Astrocyte of the cerebellum (primary cell): Measurements from ENCODE around the gene KNCN.

Source experiments
- DNase-seq: peaks from one replicate; pipeline ENCODE4 v3.0.0-alpha.2; 2011; ENCODE audit warnings: low read depth
- H3K4me3 ChIP-seq: 2 replicates; pipeline ENCODE4 v1.5.1; 2011; ENCODE audit warnings: mild to moderate bottlenecking, low read depth, low read length, moderate library complexity
- CTCF ChIP-seq: IDR thresholded peaks from 2 replicates; pipeline ENCODE4 v1.5.1; 2012; ENCODE audit warnings: low read length, low read depth, moderate library complexity, mild to moderate bottlenecking; ENCODE audit errors: missing control alignments
- in situ Hi-C: cut with HindIII; loops from 2 replicates; pipeline ENCODE4 v1.10.0; 2017; ENCODE audit warnings: low sequenced_read_pairs

KNCN gene

GRCh38 chr1:46554236-46554596 lies 2.8 kb upstream of the KNCN start:
- in situ Hi-C loops, result no loop called here

GRCh38 chr1:46553506-46553905 lies 2.1 kb upstream of the KNCN start:
- H3K4me3 ChIP-seq, result no peak overlapping the region
- TF ChIP-seq CTCF, result no peak
- no peak for DNase-seq
- in situ Hi-C loops, result no loop called here

More at GRCh38 chr1:46554236-46554596, 2.8 kb upstream of the KNCN start:
- no peak for DNase-seq
- TF ChIP-seq CTCF, result no peak
- H3K4me3 ChIP-seq, result no peak overlapping the region

- no peak for DNase-seq
- no peak for TF ChIP-seq CTCF
- in situ Hi-C loops, result no loop called here
- no peak overlapping the region for H3K4me3 ChIP-seq
These were observed 1.1 kb upstream of the KNCN start for GRCh38 chr1:46552357-46553237.

- in situ Hi-C loops, result no loop called here
- H3K4me3 ChIP-seq, result no peak overlapping the region
- no peak for DNase-seq
- no peak for TF ChIP-seq CTCF
These were observed 656 bp downstream of the KNCN start for GRCh38 chr1:46550751-46551231.

- H3K4me3 ChIP-seq, result no peak overlapping the region
- in situ Hi-C loops, result no loop called here
- no peak for DNase-seq
- no peak for TF ChIP-seq CTCF
These were observed 1.5 kb downstream of the KNCN start for GRCh38 chr1:46549697-46550681.
